Measurements from ENCODE around the gene HDAC5. TPM values are rescaled to one million over a fixed set of nuclear protein-coding genes. Genes with fewer than 3 reads are reported as not detected.
A peak's percentile ranks its signal among the peaks of the same experiment; 100 is the strongest.

Gene HDAC5
- polyA plus RNA-seq, 3 donors, result 16.1 to 93.6 (median 24.7) TPM

GRCh38 chr17:44137891-44138709, 14.7 kb upstream of the HDAC5 start:
- no peaks in the 10 kb centered on the region for H3K36me3 ChIP-seq (replicated peaks in 1 of 2; ENCODE audit: control insufficient read depth in 1 of 2, insufficient read depth in 2 of 2, low read length in 2 of 2)
- H3K27ac ChIP-seq (ENCODE audit: low read depth in 1 of 2, low read length in 2 of 2), result no peak overlapping the region
- H3K36me3 Mint-ChIP-seq, result no peaks in the 10 kb centered on the region
- peaks cover 0 to 2% (median 0%) of the 10 kb centered on the region in 7 donors for H3K9me3 Mint-ChIP-seq
- H3K4me1 ChIP-seq (ENCODE audit: control insufficient read depth in 1 of 2, insufficient read depth in 2 of 2, low read length in 2 of 2), result peaks cover 12 to 23% of the 10 kb centered on the region in 2 donors
- no peak for TF ChIP-seq CTCF (IDR thresholded peaks at IDR 0.05)
- intact Hi-C loops (cut with micrococcal nuclease), result loop anchor here in 1 of 2 donors (2.0 kb wide), 1 partner anchor 15 kb away; the partner anchor contains the start of gene HDAC5
- H3K27me3 Mint-ChIP-seq (ENCODE audit: low read depth in 3 of 3), result peaks cover 5 to 6% (median 6%) of the 10 kb centered on the region in 3 donors
- peak overlapping the region in 2 of 7 donors; percentile 37 to 88 for H3K27ac Mint-ChIP-seq
- peaks cover 25% of the 10 kb centered on the region for H3K4me1 Mint-ChIP-seq
- H4K20me1 ChIP-seq (ENCODE audit: insufficient read depth, low read length), result no peaks in the 10 kb centered on the region
- H3K4me3 Mint-ChIP-seq, result peak overlapping the region; percentile 12 to 51
- H2AFZ ChIP-seq (ENCODE audit: insufficient read depth, low read depth, low read length, poor library complexity, severe bottlenecking), result peak overlapping the region; percentile 61
- 17% methylated on average over 6 of the region's 20 CpGs for WGBS (ENCODE audit: insufficient coverage)
- DNase-seq, result peak; percentile 76 to 93 (median 76)
- no peak overlapping the region for H3K9ac ChIP-seq (ENCODE audit: insufficient read depth, low read length, poor library complexity, severe bottlenecking)
- no peak overlapping the region for H3K4me3 ChIP-seq (replicated peaks in 1 of 3; ENCODE audit: low read depth in 2 of 3, low read length in 3 of 3)
- H3K27me3 ChIP-seq (ENCODE audit: control insufficient read depth in 2 of 2, insufficient read depth in 2 of 2, low read length in 2 of 2), result no peaks in the 10 kb centered on the region
- no peaks in the 10 kb centered on the region for H3K9me3 ChIP-seq (replicated peaks in 1 of 2; ENCODE audit: control insufficient read depth in 1 of 2, insufficient read depth in 1 of 2, low read length in 2 of 2)
- H3K79me2 ChIP-seq (ENCODE audit: insufficient read depth, low read length), result peaks cover 13% of the 10 kb centered on the region
- no peak overlapping the region for H3K4me2 ChIP-seq (replicated peaks; ENCODE audit: extremely low read depth, low read length, poor library complexity, severe bottlenecking)

- 93% methylated on average over 5 of the region's 9 CpGs for WGBS (ENCODE audit: insufficient coverage)
- Mint-ChIP-seq H3K36me3 (no peaks in the 10 kb centered on the region), H3K4me3 (no peak overlapping the region), H3K4me1 (peaks cover 15% of the 10 kb centered on the region), H3K27me3 (ENCODE audit: low read depth in 3 of 3) (peaks cover 5 to 9% (median 5%) of the 10 kb centered on the region in 3 donors), H3K9me3 (peaks cover 0 to 2% (median 0%) of the 10 kb centered on the region in 7 donors), H3K27ac (no peak overlapping the region)
- Histone ChIP-seq H3K27me3 (ENCODE audit: control insufficient read depth in 2 of 2, insufficient read depth in 2 of 2, low read length in 2 of 2) (no peaks in the 10 kb centered on the region), H2AFZ (ENCODE audit: insufficient read depth, low read depth, low read length, poor library complexity, severe bottlenecking) (no peak overlapping the region), H3K79me2 (ENCODE audit: insufficient read depth, low read length) (no peaks in the 10 kb centered on the region), H3K9ac (ENCODE audit: insufficient read depth, low read length, poor library complexity, severe bottlenecking) (no peak overlapping the region), H4K20me1 (ENCODE audit: insufficient read depth, low read length) (no peaks in the 10 kb centered on the region), H3K27ac (ENCODE audit: low read depth in 1 of 2, low read length in 2 of 2) (no peak overlapping the region), H3K9me3 (replicated peaks in 1 of 2; ENCODE audit: control insufficient read depth in 1 of 2, insufficient read depth in 1 of 2, low read length in 2 of 2) (no peaks in the 10 kb centered on the region), H3K4me3 (replicated peaks in 1 of 3; ENCODE audit: low read depth in 2 of 3, low read length in 3 of 3) (no peak overlapping the region), H3K4me2 (replicated peaks; ENCODE audit: extremely low read depth, low read length, poor library complexity, severe bottlenecking) (no peak overlapping the region), H3K36me3 (replicated peaks in 1 of 2; ENCODE audit: control insufficient read depth in 1 of 2, insufficient read depth in 2 of 2, low read length in 2 of 2) (no peaks in the 10 kb centered on the region), H3K4me1 (ENCODE audit: control insufficient read depth in 1 of 2, insufficient read depth in 2 of 2, low read length in 2 of 2) (peaks cover 3 to 11% of the 10 kb centered on the region in 2 donors)
- TF ChIP-seq CTCF (IDR thresholded peaks at IDR 0.05), result no peak
- DNase-seq, result no peak
- intact Hi-C loops (cut with micrococcal nuclease), result no loop called here
Observed at GRCh38 chr17:44134752-44135568, 11.5 kb upstream of the HDAC5 start.

Measured in CD14-positive monocyte (primary cell).